Activated T-cell treated with anti-CD3 and anti-CD28 coated beads for 48 hours (primary cell): ENCODE results near the gene NOTCH4.
"Not testable (repeated sequence)": the region's sequence is repeated elsewhere in the genome, so short reads cannot be mapped to it uniquely, and the experiment has no call there.

Source experiments
- DNase-seq: peaks from one replicate; pipeline ENCODE4 v3.0.0-alpha.2; 2020; ENCODE audit warnings: low read depth

NOTCH4 gene

DNA sequence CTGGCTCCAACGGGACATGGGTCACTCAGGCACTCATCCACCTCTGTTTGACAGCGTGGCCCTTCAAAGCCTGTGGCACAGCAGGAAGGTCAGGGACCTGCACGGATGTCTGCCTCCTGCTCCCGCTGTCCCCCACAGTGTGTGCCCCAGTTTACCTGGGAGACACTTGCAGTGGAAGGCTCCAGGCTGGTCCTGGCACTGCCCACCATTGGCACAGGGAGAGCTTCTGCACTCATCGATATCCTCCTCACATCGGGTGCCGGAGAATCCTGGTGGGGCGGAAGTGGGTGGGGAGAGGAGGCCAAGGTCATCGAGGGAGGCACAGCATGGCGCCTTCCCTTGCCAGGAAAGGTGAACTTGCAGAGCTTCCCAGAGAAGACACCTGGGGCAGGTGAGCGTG is 6.9 kb downstream of the NOTCH4 start:
- DNase-seq: no peak

DNA sequence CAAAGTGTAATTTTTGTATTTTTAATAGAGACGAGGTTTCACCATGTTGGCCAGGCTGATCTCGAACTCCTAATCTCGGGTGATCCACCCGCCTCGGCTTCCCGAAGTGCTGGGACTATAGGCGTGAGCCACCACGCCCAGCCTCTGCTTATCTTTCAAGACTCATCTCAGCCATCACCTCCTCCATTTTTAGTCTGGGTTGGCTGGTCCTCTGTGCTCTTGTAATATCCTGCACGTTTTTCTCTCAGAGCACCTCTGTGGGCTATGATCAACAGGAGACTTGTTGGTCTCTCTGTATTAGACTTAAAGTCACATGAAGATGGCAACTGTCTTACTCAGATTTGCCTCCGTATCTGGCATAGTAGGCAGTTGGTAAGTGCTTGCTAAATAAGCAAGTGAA is 7.6 kb downstream of the NOTCH4 start:
- no peak for DNase-seq

DNA sequence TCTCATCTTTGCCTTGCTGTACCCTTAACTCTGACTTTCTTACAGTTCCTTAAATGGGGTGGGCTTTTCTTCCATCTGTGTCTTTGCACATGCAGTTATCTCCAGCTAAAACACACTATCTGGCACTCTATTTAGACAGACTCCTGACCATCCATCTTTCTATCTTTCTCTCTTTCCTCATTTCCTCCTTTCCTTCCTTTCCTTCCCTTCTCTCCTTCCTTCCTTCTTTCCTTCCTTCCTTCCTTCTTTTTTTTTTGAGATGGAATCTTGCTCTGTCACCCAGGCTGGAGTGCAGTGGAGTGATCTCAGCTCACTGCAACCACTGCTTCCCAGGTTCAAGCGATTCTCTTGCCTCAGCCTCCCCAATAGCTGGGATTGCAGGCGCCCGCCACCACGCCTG is 8.2 kb downstream of the NOTCH4 start:
- DNase-seq: no peak

DNA sequence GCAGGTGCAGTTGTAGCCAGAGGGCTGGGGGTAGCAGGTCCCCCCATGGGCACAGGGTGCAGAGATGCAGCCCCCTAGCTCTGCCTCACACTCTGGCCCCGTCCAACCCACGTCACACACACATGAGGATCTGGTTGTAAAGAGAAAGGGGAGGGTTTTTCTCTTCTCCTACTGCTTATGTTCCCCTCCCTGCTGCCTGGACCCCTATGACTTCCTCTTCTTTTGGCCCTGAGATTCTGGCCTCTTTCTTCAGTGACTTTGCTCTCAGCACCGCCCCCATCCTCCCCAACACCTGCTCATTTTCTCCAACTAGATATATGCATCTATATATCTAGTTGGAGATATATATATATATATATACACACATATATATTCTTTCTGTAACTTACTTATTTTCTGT is 9.7 kb downstream of the NOTCH4 start:
- no peak for DNase-seq

DNA sequence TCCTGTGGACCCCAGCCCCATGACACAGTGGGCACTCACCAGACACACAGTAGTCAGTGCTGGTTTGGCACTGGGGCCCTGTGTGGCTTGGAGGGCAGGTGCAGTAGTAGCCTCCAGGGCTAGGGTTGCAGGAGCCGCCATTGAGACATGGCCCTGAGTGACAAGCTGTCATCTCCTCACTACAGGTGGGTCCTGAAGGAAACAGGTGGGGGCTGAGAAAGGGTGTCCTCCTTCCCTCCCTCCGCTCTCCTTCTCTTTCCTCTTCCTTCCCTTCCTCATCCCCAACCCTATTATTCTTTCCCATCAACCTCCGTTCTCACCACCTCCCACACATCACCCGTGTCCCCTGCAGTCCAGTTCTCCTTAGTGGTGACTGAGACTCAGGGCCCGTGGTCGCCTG is 10.2 kb downstream of the NOTCH4 start:
- DNase-seq: no peak

DNA sequence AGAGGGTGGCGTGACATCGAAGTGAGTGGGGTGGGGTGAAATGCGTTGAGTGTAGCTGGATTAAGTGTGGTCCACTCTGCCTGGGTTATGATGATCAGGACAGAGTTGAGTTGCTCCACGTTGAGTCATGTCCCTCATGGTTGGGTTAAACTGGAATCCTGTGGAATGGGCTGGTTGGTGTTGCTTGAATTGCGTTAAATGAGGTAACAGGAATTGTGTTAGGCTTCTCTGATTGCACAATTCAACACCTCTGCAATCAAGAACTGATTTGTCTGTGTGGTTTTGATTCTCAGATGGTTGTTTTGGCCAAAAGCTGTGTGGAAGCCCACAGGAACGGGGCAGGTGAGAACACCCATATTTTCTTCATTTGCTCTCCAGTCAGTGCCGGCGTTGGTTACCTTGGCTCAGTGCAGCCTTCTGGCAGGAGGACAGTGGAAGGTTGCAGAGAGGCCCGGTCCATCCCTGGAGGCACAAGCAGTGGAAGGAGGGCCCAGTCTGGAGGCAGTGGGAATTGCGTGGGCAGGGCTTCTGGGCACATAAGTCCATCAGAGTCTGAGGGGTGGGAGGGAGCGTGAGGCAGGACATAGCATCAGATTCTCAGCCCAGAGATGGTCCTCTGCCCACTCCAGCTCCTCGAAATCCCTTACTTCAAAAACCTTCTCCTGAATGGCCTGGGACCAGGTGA is 11.6 kb downstream of the NOTCH4 start:
- DNase-seq: no peak

DNA sequence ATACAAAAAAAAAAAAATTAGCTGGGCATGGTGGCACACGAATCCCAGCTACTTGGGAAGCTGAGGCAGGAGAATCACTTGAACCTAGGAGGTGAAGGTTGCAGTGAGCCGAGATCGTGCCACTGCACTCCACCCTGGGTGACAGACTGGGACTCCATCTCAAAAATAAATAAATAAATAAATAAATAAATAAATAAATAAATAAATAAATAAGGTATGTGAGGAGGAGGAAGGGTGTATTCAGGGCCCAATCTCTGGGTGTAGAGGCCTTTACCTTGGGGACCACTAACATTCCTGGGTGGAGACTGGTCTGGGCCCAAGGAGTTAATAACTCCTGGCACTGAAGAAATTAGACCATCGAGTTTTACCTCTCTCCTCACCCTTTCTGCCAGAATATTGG is 12.4 kb downstream of the NOTCH4 start:
- not testable (repeated sequence) for DNase-seq

DNA sequence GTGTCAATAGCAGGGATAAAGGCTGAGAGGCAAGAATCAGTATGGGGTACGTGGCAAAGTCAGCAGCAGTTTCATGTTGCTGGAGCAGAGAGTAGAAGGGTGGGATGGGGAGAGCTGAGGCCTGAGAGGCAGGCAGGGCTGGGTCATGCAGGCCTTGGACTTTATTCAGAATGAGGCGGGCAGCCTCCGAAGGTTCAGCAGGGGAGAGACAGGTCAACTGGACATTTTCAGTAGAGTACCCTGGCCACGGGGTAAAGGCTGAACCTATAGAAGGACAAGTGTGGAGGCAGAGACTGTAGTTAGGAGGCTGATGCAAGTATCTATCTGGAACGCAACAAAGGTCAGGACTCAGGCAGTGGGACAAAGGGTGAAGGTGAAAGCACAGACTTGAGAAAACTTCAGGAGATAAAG is 13.7 kb downstream of the NOTCH4 start:
- DNase-seq: no peak

DNA sequence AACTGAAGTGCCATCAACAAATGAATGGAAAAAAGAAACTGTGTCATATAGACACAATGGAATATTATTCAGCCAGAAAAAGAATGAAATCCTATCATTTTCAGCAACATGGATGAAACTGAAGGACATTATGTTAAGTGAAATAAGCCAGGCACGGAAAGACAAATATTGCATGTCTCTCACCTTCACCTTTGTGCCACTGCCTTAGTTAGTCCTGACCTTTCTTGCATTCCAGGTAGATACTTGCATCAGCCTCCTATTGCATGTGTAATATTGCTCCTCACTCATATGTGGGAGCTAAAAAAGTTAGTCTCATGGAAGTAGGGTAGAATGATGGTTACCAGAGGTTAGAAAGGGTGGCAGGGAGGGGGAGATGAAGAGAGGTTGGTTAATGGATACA is 14.9 kb downstream of the NOTCH4 start:
- DNase-seq: no peak

DNA sequence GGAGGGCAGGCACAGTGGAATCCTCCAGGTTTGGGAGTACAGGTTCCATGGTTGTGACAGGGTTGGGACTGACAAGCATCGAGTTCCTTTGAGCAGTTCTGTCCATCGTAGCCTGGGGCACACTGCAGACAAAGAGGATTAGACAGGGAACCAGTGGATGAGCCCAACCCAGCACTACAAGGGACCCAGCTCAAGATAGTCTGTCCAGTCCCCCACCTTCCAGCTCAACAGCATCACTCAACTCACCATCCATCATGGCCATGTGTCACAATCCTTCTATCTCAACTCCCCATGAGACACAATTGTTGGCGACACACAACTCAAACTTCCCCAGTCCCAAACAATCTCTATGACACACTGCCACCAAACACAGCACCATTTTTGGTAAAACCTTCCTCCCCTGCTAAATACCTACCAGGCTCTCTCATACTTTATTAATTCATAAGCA is 19.6 kb downstream of the NOTCH4 start:
- DNase-seq: no peak

DNA sequence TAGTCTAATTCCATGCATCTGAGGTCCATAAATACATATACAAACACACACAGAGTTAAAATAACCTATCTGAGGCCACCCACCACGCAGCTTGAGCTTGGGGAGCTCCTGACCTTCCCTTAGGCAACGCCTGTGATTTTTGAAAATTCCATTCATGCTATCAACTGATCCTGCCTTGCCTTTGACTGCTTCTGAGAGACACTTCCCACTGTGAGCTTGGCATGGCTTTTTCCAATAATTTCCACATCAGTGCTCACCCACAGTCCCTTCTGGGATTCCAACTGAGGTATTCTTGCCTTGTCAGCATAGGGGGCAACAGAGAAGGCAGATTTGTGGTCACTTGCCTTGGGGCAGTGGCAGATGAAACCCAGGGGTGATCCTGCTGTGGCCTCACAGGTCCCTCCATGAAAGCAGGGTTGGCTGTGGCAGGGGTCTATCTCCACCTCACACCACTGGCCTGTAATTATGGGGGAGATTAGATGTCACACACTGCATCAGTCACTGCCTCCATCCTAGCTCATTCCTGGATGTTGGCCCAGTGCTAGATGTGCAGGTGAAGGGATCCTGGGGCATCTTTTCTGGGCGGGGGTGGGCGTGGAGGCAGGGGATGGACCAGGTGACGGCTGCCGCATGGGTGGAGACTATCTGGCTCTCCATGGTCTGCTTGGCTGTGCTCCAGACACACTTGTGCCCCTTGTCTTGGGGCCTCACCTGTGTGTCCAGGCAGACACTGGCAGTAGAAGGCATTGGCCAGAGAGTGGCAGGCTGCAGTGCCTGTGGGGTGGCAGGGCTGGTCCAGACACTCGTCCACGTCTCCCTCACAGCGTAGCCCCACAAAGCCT is 20.2 kb downstream of the NOTCH4 start:
- no peak for DNase-seq

DNA sequence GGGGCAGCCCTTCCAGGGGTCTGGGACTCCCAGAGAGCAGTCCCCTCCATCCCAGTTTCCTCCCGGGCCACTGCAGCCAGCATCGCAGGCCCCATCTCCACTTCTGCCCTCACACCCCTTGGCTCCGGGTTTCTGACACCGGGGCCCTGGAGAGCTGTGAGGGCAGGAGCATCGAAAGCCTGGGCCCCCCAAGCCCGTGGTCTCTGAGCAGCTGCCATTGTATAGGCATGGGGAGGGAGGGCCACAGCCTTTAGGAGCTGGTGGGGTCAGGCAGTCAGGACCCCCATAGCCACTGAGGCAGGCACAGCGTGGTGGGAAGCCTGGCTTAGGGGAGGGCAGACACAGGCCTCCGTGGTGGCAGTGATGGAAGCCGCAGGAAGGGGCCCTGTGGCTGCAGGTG is 21.7 kb downstream of the NOTCH4 start:
- no peak for DNase-seq

DNA sequence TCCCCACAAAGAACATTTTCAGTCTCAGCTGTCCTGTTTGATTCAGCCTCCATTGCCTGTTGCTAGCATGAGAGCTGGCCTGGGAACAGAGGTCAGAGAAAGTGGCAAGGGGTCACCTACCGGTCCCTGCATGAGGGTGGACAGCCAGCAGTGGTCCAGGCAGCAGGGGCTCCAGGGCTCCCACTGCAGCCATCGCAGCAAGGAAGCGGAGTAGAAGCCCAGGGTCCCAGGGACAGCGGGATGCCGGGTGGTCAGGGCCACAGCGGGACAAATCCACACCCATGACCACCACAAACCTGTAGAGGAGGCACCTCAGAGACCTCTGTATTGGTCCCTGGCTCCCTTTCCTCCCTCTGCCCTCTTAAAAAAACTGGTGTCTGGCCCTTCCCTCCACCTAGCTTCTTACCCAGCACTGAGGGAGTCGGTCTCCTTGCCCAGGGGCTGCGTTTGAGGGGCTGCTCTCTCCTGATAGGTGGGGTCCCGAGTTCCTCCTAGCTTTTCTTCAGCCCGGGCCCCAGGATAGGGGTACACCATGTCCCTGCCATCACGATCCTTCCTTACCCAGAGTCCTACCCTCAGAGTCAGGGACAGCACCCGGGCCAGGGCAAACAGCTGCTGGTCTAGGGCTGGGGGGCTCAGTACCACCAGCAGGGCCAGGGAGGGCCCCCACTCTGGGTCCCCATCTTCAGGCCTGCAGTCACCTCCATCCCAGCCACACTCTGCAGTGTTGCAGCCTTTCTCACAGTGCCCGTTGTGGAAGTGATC is 23.0 kb downstream of the NOTCH4 start:
- DNase-seq: no peak

DNA sequence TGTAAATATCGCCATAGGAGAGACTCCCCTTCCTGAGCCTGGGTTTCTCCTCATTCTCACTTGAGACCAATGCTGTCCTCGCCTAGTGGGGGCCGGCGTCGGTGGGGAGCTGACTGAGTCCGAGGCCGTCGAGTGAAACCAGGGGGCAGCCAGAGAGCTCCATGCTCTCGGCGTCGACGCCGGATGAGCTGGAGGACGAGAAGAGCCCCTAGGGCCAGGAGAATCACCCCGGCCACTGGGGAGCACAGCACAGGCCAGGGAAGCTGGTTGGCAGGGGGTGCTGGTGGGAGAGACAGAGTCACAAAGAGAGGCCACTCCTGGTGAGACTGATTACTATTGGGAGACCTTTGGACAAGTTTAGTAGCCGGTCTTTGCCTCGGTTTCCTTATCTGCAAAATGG is 25.0 kb downstream of the NOTCH4 start:
- no peak for DNase-seq

DNA sequence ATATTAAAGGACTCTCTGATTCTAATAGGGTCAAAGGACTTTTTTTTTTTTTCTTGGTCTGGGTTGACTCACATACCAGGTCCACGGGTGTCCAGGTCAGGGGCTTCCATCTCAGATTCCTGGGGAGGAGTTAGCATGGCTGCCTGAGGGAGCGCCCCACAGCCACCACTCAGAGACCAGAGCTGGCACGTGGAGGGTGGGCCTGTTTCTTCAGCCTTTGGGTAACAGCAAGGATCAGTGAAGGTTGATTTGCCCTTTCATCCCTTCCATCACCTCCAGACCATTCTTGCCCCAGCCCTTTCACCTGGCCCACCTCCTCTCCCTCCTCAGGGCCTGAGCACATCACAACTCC is 25.5 kb downstream of the NOTCH4 start:
- DNase-seq: no peak

DNA sequence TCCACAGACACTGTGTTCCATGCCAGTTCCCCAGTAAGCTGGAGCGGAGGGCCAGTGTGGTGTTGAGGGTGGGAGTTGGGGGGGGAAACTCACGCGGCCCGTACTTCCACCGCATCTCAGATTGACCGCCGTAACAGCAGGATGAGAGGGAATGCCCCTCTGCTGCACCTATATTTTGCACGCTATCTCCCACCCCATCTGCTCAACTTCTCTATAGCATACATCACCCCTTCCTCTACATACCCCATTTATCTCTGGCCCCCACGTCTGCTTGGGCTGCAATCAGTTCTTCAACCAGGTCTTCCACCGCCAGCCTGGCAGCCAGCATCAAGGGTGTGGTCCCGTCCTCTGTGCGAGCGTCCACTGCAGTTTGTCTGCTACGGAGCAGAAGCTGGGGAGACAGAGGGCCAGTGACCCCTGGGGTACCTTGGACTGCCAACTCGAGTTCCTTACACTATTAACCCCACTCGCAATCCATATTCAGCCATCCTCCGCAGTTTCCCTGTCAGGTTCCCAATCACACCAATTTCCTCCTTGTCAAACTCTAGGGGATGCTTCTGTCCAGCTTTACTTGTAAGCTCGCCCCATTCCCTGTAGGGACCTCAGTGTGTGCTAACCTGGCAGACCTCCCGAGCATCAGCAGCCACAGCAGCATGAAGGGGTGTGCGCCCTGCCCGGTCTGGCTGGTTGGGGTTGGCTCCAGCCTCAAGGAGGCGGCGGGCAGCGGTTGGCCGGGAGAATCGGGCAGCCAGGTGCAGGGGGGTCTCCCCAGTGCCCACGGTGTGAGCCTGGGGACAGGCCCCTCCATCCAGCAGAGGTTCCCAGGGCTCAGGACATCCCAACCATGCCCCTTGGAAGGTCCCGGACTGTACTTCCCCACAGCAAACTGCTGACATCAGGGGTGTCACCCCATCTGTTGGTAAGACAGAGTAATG is 26.9 kb downstream of the NOTCH4 start:
- no peak for DNase-seq

DNA sequence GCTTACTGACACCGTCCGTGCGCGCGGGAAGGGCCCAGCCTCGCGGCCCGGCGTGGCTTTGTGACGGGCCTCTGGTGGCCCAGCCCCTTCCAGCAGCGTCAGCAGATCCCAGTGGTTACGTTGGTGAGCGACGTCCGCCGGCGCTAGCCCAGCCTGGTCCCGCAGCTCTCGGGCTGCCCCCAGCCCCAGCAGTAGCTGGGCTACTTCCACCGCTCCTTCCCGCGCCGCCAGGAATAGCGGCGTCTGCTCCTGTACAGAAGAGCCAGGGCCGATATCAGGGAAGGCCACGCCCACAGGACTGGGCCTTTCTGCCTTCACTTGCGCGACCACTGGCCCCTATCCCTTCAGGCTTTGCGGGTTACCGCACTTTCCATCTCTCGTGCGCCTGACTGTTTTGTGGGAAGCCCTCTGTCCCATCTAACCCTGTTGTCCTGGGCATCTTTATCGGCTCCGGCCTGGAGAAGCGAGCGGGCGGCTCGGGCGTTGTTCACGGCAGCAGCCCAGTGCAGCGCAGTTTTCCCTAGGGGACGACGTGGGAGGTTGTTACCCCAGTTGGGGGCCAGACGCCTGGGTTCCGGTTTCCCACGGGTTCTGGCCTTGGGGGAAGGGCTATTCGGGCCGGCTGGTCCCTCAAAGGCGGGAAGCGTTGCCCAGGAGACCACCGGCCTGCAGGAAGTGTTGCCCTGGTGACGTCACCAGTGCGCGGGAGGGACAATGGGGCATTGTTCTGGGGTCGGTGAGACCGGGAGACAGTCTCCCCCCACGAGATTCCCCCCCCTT is 27.8 kb downstream of the NOTCH4 start:
- DNase-seq: peak; percentile 63

DNA sequence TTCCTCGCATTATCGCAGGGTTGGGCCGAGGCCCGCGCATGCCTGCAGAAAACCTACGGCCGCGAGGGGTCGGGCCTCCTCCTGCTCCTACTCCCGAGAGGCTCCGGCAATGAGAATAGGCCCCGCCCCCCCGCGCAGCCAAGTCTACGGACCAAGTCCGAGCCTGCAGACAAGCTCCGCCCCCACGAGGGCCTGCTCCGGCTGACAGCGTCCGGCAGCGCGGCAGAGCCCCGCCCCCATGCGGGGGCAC is 28.3 kb downstream of the NOTCH4 start:
- peak; percentile 100 for DNase-seq

DNA sequence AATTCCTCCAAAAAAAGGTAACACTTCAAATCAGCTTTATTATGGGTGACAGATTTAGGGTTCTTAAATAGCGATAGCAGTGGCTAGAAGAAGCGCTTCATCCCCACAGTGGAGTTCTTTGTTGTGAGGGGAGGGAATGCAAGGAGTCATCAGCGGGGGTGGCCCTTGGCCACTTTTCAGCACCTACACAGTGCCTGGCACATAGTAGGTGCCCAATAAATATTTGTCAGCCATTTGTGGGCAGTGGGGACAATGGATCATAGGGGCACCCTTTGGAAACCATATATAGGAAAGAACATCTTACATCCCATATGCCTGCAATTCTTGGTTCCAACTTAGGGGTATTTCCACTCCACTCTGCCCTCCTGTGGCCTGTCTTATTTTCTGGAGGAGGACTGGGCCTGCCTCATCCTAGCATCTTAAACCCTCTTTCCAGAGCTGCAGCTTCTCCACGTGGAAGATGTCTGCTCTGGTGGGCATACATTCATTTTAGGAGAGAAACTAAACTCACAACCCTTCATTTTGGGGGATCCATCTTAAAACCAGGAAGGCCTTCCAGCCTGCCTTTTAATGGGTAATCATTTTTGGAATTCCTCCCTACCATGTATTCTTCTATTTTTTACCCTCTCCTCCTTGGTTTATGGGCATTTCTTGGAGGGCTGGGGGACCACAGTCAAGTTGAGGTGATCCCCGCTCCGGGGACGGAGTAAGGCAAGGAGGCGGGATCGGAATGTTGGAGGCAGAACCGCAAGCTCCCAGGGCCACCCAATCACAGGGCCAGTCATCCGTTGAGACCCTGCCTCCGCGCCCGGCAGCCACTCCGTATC is 28.8 kb downstream of the NOTCH4 start:
- DNase-seq: no peak

DNA sequence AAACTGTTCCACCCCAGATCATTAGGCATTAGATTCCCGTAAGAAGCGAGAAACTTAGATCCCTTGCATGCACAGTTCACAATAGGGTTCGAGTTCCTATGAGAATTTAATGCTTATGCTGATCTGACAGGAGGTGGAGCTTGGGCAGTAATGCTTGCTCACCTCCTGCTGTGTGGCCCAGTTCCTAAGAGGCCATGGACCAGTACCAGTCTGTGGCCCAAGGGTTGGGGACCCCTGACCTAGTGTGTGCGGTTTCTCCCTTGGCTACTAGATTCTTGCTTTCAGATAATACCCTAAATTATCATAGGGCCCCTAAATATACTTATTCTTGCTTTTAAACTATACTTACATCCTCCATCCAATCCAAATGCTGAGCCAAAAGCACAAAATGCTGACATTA is 29.5 kb downstream of the NOTCH4 start:
- DNase-seq: no peak
